DND-41 (cell line): ENCODE results near the gene C9orf40.

Source experiments
- EZH2 ChIP-seq: IDR thresholded peaks from 3 replicates; pipeline ENCODE4 v1.6.1; 2012; ENCODE audit warnings: borderline replicate concordance, low read depth, mild to moderate bottlenecking, moderate library complexity, low read length, inconsistent platforms; ENCODE audit not compliant: severe bottlenecking
- TF ChIP-seq, protein P1 (sequence below): IDR thresholded peaks from 2 replicates; pipeline ENCODE4 v1.5.1; 2012; ENCODE audit warnings: borderline replicate concordance, low read length, moderate library complexity, mild to moderate bottlenecking; ENCODE audit not compliant: poor library complexity, severe bottlenecking; ENCODE audit errors: extremely low read depth

DNA sequence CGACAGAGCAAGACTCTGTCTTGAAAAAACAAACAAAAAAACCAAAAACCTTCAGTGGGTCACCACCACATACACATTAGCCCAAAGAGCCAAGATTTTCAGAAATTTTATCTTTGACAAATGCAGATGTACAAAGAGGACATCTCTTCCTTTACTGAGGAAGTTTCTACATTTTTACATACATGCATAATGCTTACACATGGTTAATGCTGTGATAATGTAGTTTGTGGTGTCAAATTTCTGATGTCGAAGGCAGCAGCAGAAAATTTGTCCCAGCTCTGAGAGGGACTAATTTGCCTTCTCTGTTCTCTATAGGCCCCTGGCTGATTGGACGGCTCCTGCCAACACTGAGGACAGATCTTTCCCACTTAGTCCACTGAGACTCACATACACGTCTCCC, 24.6 kb upstream of the C9orf40 start:
- TF ChIP-seq, protein P1, sequence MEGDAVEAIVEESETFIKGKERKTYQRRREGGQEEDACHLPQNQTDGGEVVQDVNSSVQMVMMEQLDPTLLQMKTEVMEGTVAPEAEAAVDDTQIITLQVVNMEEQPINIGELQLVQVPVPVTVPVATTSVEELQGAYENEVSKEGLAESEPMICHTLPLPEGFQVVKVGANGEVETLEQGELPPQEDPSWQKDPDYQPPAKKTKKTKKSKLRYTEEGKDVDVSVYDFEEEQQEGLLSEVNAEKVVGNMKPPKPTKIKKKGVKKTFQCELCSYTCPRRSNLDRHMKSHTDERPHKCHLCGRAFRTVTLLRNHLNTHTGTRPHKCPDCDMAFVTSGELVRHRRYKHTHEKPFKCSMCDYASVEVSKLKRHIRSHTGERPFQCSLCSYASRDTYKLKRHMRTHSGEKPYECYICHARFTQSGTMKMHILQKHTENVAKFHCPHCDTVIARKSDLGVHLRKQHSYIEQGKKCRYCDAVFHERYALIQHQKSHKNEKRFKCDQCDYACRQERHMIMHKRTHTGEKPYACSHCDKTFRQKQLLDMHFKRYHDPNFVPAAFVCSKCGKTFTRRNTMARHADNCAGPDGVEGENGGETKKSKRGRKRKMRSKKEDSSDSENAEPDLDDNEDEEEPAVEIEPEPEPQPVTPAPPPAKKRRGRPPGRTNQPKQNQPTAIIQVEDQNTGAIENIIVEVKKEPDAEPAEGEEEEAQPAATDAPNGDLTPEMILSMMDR: no peak
- no peak for TF ChIP-seq EZH2
